ENCODE results near the gene ZDHHC16.

Gene ZDHHC16

DNA sequence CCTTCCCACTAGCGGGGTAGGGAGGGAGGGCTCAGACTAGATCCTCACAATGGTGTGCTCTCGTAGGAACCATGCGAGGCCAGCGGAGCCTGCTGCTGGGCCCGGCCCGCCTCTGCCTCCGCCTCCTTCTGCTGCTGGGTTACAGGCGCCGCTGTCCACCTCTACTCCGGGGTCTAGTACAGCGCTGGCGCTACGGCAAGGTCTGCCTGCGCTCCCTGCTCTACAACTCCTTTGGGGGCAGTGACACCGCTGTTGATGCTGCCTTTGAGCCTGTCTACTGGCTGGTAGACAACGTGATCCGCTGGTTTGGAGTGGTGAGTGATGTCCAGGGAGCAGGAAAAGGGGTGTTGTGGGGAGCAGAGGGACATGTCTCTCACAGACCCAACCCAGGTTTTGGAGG, 5.6 kb downstream of the ZDHHC16 start:
- H3K36me3 Mint-ChIP-seq (ENCODE audit: insufficient read depth), result peaks cover 12% of the 10 kb centered on the region
- no peaks in the 10 kb centered on the region for H3K9me3 Mint-ChIP-seq
- no peaks in the 10 kb centered on the region for H3K27me3 Mint-ChIP-seq
- H3K27ac Mint-ChIP-seq, result no peak overlapping the region
- H3K4me1 Mint-ChIP-seq (ENCODE audit: low read depth in 2 of 2), result peaks cover 11 to 18% of the 10 kb centered on the region in 2 donors
- ATAC-seq (replicated peaks), result no peak
- H3K4me3 Mint-ChIP-seq, result no peak overlapping the region
- no peak for DNase-seq

DNA sequence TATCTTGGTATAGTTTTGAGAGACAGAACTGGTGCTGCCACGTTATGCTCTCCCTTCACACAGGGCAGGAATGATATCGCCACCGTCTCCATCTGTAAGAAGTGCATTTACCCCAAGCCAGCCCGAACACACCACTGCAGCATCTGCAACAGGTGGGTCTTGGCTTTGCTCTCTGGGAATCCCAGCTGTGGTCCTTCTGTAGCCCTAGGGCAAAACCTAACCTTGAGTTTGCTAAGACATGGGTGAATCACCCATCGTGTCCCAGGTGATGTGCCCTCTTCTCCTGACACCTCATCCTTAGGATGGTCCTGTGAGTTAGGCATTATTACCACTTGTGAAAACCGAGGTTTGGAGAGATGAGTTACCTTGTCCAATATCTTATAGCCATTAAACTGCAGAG, 6.4 kb downstream of the ZDHHC16 start:
- no peak overlapping the region for H3K4me3 Mint-ChIP-seq
- H3K36me3 Mint-ChIP-seq (ENCODE audit: insufficient read depth), result peaks cover 17% of the 10 kb centered on the region
- no peak for ATAC-seq (replicated peaks)
- H3K4me1 Mint-ChIP-seq (ENCODE audit: low read depth in 2 of 2), result peaks cover 11 to 18% of the 10 kb centered on the region in 2 donors
- H3K9me3 Mint-ChIP-seq, result no peaks in the 10 kb centered on the region
- H3K27me3 Mint-ChIP-seq, result no peaks in the 10 kb centered on the region
- no peak for DNase-seq
- peak overlapping the region in 1 of 2 donors; percentile 76 for H3K27ac Mint-ChIP-seq

DNA sequence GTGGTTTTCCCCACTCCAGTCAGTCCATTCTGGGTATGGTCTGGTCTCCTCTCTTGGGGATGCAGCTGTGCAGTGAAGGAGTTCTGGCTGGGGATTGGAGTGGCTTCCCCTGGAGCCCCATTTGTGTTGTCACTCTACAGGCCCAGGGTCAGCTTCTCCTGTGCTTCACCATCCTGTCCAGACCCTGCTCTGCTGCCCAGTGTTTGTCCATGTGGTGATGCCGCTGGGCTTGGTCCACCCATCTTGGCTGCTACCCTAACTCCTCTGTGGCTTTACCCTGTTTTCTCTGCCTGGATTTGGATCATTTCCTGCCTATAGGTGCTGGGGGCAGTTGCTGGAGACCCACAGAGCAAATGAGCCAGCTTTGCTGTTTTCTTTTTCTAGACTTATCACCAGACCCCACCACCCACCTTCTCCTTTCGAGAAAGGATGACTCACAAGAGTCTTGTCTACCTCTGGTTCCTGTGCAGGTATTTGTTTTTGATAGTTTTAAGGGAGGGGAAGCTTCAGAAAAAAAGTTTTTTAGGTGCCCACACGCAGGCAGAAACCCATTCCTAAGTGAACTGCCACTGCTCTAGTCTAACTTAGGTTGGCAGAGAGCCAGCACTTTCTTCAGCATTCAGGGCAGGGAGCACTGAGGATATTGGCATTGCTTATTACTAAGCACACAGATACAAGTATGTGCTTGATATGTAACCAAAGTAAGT, 8.5 kb downstream of the ZDHHC16 start:
- H3K9me3 Mint-ChIP-seq, result no peaks in the 10 kb centered on the region
- peak overlapping the region; percentile 76 to 86 for H3K27ac Mint-ChIP-seq
- H3K27me3 Mint-ChIP-seq, result no peaks in the 10 kb centered on the region
- H3K36me3 Mint-ChIP-seq (ENCODE audit: insufficient read depth), result peaks cover 38% of the 10 kb centered on the region
- no peak overlapping the region for H3K4me3 Mint-ChIP-seq
- peaks cover 6 to 12% of the 10 kb centered on the region in 2 donors for H3K4me1 Mint-ChIP-seq (ENCODE audit: low read depth in 2 of 2)
- DNase-seq (no peak), ATAC-seq (replicated peaks) (no peak)

DNA sequence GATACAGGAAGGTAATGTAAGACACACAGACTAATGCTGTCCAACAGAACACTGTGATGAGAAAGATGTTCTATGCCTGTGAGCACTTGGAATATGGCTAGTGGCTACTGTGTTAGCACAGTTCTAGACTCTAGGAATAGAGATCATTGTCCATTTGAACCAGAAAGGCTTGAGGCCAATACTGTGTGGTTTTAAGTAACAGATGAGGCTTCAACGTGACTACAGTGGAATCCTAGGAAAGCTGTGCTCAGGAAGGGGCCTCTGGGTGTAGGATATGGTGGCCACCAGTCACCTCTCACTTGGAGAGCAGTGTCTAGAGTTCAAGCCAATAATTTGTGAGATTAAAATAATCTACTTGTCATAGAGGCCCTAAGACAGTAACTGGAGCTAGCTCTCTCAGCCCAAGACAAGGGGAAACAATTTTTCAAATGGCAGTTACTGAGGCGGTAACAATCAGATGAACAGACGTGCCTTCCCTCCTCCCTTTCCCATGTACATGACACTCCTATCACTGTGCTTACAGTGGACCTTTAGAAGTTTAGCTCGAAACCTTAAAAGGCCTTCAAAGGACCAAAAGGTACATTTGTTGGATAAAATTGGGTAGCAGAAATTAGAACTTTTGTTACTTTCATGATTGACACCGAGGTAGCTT, 10.2 kb downstream of the ZDHHC16 start:
- H3K27ac Mint-ChIP-seq, result peak overlapping the region; percentile 0 to 55
- no peak for DNase-seq
- peaks cover 41% of the 10 kb centered on the region for H3K36me3 Mint-ChIP-seq (ENCODE audit: insufficient read depth)
- no peaks in the 10 kb centered on the region for H3K27me3 Mint-ChIP-seq
- no peaks in the 10 kb centered on the region for H3K9me3 Mint-ChIP-seq
- ATAC-seq (replicated peaks), result no peak
- peaks cover 0 to 7% of the 10 kb centered on the region in 2 donors for H3K4me1 Mint-ChIP-seq (ENCODE audit: low read depth in 2 of 2)
- H3K4me3 Mint-ChIP-seq, result no peak overlapping the region

DNA sequence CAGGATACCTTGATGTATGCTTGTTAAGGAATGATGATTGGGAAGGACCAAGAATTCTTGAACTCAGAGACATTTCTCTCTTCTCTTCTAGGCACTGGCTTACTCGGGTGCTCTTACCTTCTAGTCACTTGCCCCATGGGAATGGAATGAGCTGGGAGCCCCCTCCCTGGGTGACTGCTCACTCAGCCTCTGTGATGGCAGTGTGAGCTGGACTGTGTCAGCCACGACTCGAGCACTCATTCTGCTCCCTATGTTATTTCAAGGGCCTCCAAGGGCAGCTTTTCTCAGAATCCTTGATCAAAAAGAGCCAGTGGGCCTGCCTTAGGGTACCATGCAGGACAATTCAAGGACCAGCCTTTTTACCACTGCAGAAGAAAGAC, 10.7 kb downstream of the ZDHHC16 start:
- Mint-ChIP-seq H3K27me3 (no peaks in the 10 kb centered on the region), H3K36me3 (ENCODE audit: insufficient read depth) (peaks cover 46% of the 10 kb centered on the region), H3K4me3 (no peak overlapping the region), H3K9me3 (no peaks in the 10 kb centered on the region), H3K27ac (peak overlapping the region in 1 of 2 donors; percentile 55), H3K4me1 (ENCODE audit: low read depth in 2 of 2) (peaks cover 0 to 7% of the 10 kb centered on the region in 2 donors)
- ATAC-seq (replicated peaks) (no peak), DNase-seq (no peak)

DNA sequence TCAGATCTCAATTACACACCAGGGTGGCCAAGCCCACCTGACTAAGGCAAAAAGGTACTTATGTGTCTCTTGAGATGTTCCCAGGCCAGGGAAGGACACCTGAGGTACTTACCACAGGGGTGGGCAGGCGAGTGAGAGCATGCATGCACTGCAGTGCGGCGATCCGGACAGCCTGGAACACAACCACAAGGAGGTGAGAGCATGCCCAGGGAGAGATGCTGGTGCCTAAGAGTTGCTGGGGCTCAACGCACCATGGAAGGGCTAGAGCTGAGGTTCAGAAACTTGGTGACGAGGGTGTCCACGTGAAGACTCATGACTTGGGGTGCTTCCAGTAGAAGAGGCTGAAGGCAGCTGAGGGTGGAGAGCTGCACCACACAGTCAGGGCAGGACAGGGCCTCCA, 13.1 kb downstream of the ZDHHC16 start:
- DNase-seq, result no peak
- peaks cover 54% of the 10 kb centered on the region for H3K36me3 Mint-ChIP-seq (ENCODE audit: insufficient read depth)

DNA sequence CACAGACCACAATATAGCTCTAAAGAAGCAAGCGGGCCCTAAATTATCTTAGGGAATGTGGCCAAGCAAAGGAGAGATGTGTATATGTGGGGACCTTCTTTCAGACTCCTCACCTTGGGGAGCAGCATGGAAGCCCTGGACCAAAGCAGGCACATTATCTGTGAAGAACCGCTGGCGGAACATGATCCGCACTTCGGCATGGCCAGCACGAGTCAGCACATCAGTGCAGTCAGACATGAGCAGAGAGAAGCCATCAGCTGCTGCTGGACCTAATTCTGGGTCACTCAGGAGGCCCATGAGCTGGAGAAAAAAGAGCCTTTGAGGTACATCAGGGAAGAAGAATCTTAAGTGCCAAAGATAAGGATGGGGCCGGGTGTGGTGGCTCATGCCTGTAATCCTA, 14.0 kb downstream of the ZDHHC16 start:
- no peak for ATAC-seq (replicated peaks)
- peak overlapping the region in 1 of 2 donors; percentile 86 for H3K27ac Mint-ChIP-seq

More for the DNA sequence above, 13.1 kb downstream of the ZDHHC16 start:
- H3K9me3 Mint-ChIP-seq, result no peaks in the 10 kb centered on the region
- ATAC-seq (replicated peaks), result no peak
- H3K27ac Mint-ChIP-seq, result no peak overlapping the region
- no peak overlapping the region for H3K4me3 Mint-ChIP-seq
- peaks cover 2 to 3% of the 10 kb centered on the region in 2 donors for H3K4me1 Mint-ChIP-seq (ENCODE audit: low read depth in 2 of 2)
- H3K27me3 Mint-ChIP-seq, result no peaks in the 10 kb centered on the region

DNA sequence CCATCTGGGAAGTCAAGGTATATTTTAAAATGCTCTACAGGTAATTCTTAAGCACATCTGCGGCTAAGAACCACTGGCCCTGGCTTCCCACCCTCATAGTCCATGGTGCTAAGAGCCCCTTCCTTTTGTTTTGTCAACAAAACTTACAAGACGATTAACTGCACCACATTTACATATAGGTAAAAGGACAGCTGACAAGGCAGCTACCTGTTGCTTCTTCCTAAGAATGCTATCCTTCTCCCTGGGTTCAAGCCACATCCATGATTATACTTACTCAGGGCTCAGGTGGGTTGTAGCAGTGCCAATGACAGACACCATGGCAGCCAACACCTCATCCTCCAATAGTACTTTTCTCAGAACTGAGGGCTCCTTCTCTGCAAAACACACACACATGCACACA, 16.3 kb downstream of the ZDHHC16 start:
- H3K4me3 Mint-ChIP-seq, result no peak overlapping the region
- H3K27me3 Mint-ChIP-seq, result no peaks in the 10 kb centered on the region
- H3K27ac Mint-ChIP-seq, result no peak overlapping the region
- peaks cover 70% of the 10 kb centered on the region for H3K36me3 Mint-ChIP-seq (ENCODE audit: insufficient read depth)
- ATAC-seq (replicated peaks) (no peak), DNase-seq (no peak)
- H3K9me3 Mint-ChIP-seq, result no peaks in the 10 kb centered on the region
- H3K4me1 Mint-ChIP-seq (ENCODE audit: low read depth in 2 of 2), result peaks cover 2 to 3% of the 10 kb centered on the region in 2 donors

More for the DNA sequence above, 14.0 kb downstream of the ZDHHC16 start:
- no peak for DNase-seq
- Mint-ChIP-seq H3K4me1 (ENCODE audit: low read depth in 2 of 2) (peaks cover 2 to 3% of the 10 kb centered on the region in 2 donors), H3K36me3 (ENCODE audit: insufficient read depth) (peaks cover 61% of the 10 kb centered on the region), H3K27me3 (no peaks in the 10 kb centered on the region), H3K9me3 (no peaks in the 10 kb centered on the region), H3K4me3 (no peak overlapping the region)

DNA sequence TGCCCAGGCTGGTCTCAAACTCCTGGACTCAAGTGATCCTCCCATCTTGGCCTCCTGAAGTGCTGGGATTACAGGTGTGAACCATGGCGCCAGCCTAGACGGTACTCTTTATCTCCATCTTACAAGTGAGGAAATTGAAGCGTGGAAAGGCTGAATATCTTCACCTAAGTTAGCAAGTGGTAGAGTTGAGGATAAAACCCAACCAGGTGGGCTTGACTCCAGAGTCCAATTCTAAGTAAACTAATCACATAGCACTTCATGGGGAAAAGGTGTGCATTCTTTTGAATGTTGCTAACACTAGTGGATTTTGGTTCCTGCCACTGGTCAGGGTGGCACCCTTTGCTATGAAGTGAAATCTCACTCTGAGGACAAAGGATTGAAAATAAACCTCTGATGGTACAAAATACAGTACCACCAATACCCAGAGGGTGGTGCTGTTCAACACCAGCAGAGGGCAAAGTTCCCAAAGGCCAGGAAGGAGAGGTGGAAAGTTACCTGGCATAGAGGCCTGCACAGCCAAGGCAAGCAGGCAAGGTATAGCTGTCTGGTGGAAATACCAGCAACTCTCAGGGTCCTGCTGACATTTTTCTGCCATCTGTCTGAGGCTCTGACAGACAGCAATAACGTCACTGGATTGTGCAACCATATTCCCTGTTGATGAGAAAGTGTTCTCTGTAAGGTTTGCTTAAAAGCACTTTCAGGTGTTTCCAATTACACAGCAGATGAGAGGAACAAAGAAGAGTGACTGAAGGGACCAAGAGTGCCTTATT, 17.6 kb downstream of the ZDHHC16 start:
- DNase-seq (peak; percentile 23 to 42 (median 31)), ATAC-seq (replicated peaks) (peak; percentile 59)
- no peaks in the 10 kb centered on the region for H3K9me3 Mint-ChIP-seq
- peaks cover 64% of the 10 kb centered on the region for H3K36me3 Mint-ChIP-seq (ENCODE audit: insufficient read depth)
- peaks cover 2 to 3% of the 10 kb centered on the region in 2 donors for H3K4me1 Mint-ChIP-seq (ENCODE audit: low read depth in 2 of 2)
- peak overlapping the region in 1 of 2 donors; percentile 80 for H3K27ac Mint-ChIP-seq
- no peak overlapping the region for H3K4me3 Mint-ChIP-seq
- H3K27me3 Mint-ChIP-seq, result no peaks in the 10 kb centered on the region

DNA sequence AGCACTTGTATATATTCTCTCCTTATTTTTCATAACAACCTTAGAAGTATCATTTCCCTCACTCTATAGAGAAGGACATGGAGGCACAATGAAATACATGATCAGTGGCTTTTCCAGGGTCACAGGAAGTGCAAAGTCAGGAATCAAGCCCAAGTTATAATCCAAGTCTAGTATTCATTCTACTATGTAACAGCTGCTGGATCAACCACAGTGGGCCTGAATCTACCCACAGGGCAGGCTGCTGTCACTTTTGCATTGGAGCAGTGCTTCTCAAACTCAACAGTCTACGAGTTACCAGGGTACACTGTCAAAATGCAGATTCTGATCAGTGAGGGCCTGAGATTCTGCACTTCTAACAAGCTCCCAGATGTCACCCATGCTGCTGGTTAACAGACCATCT, 18.3 kb downstream of the ZDHHC16 start:
- peak overlapping the region; percentile 35 to 80 for H3K27ac Mint-ChIP-seq
- DNase-seq, result no peak
- no peaks in the 10 kb centered on the region for H3K27me3 Mint-ChIP-seq
- no peaks in the 10 kb centered on the region for H3K9me3 Mint-ChIP-seq
- peaks cover 0 to 3% of the 10 kb centered on the region in 2 donors for H3K4me1 Mint-ChIP-seq (ENCODE audit: low read depth in 2 of 2)
- peaks cover 57% of the 10 kb centered on the region for H3K36me3 Mint-ChIP-seq (ENCODE audit: insufficient read depth)
- ATAC-seq (replicated peaks), result no peak
- no peak overlapping the region for H3K4me3 Mint-ChIP-seq

DNA sequence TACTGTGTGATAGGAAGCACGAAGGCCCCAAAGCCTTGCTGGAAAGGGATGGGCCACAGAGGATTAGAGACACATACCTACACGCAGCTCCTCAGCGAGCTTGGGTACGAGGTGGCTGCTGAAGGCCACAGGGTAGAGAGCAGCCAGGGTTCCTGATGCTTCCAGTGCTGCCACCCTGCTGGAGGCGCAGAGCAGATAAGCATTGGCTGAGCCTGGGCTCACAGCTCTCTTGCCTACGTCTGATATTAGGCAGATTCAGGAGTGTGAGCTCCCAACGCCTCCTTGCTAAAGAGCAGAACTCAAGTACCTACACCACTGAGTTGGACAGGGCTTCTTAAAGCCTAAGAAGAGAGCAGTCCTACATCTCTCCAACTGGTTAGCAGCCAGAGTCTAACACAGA, 20.0 kb downstream of the ZDHHC16 start:
- Mint-ChIP-seq H3K4me3 (no peak overlapping the region), H3K4me1 (ENCODE audit: low read depth in 2 of 2) (peaks cover 0 to 3% of the 10 kb centered on the region in 2 donors), H3K27me3 (no peaks in the 10 kb centered on the region), H3K36me3 (ENCODE audit: insufficient read depth) (peaks cover 52% of the 10 kb centered on the region), H3K27ac (no peak overlapping the region), H3K9me3 (no peaks in the 10 kb centered on the region)
- no peak for DNase-seq
- ATAC-seq (replicated peaks), result no peak

DNA sequence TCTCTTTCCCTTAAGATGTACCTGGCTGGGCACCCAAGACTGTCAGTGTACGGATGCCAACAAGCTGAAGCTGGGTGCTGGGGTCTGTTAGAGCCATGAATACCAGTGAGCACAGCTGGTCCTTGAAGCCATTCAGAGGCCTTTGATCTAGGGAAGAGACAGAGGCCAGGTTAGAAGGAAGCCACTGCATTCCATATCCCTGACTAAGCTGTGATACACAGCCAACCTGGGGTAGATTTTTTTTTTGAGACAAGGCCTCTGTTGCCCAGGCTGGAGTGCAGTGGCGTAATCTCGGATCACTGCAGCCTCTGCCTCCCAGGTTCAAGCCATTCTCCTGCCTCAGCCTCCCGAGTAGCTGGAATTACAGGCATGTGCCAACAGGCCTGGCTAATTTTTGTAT, 20.8 kb downstream of the ZDHHC16 start:
- H3K9me3 Mint-ChIP-seq, result no peaks in the 10 kb centered on the region
- H3K27ac Mint-ChIP-seq, result no peak overlapping the region
- DNase-seq (no peak), ATAC-seq (replicated peaks) (no peak)
- H3K27me3 Mint-ChIP-seq, result no peaks in the 10 kb centered on the region
- H3K36me3 Mint-ChIP-seq (ENCODE audit: insufficient read depth), result peaks cover 54% of the 10 kb centered on the region
- H3K4me3 Mint-ChIP-seq, result no peak overlapping the region
- peaks cover 0 to 3% of the 10 kb centered on the region in 2 donors for H3K4me1 Mint-ChIP-seq (ENCODE audit: low read depth in 2 of 2)

DNA sequence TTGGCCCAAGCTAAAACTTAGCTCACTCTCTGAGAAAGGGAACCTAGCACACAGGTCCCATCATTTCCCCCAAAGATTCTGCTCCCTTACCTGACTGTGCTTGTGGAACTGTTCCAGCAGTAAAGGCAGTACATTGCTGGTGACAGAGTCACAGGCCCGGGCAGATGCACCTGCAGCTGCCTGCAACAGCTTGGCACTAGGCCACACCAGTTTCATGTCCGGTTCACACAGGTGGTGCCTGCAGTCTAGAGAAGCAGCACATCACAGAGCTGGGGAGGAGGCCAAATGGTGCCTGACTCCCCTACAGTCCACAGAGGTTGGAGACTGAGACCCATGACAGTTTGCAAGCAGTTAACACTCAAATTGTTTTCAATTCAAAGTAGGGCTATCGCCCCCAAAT, 22.2 kb downstream of the ZDHHC16 start:
- H3K4me1 Mint-ChIP-seq (ENCODE audit: low read depth in 2 of 2), result peaks cover 0 to 3% of the 10 kb centered on the region in 2 donors
- H3K27me3 Mint-ChIP-seq, result no peaks in the 10 kb centered on the region
- ATAC-seq (replicated peaks) (no peak), DNase-seq (no peak)
- H3K36me3 Mint-ChIP-seq (ENCODE audit: insufficient read depth), result peaks cover 58% of the 10 kb centered on the region
- H3K9me3 Mint-ChIP-seq, result no peaks in the 10 kb centered on the region
- no peak overlapping the region for H3K27ac Mint-ChIP-seq
- H3K4me3 Mint-ChIP-seq, result no peak overlapping the region
